H1 (cell line): ENCODE data around the gene COQ8B. TPM values are rescaled to one million over a fixed set of nuclear protein-coding genes. Genes with fewer than 3 reads are reported as not detected.

Experiments
- CTCF ChIA-PET: fragments of 300-600 bp; sonication (Branson Sonifier 250); formaldehyde crosslinking; loops from one replicate; lab custom pipeline; 2021; ENCODE audit not compliant: partially characterized antibody; lab: Charles Lee
- POLR2A ChIA-PET: fragments of 300-600 bp; sonication (Branson Sonifier 250); formaldehyde crosslinking; loops from one replicate; lab custom pipeline; 2021; ENCODE audit warnings: inconsistent platforms; ENCODE audit not compliant: partially characterized antibody; lab: Charles Lee
- DNase-seq, 2 experiments: peaks; one replicate each; pipeline versions ENCODE4 v3.0.0 to v3.0.0-alpha.2; 2010 to 2022; ENCODE audit warnings: low spot score in 2 of 2, low read depth in 1 of 2, mixed read lengths in 1 of 2
- FAIRE-seq: peaks from 2 replicates; lab custom pipeline; 2011; peaks lifted over from hg19 to GRCh38; lab: Jason Lieb, UNC
- H2AFZ ChIP-seq: 2 replicates; pipeline ENCODE4 v1.8.1; 2012; ENCODE audit warnings: low read length, inconsistent platforms
- H2AK5ac ChIP-seq: 2 replicates; pipeline ENCODE4 v1.6.1; 2013; ENCODE audit warnings: low read depth, low read length
- H2BK120ac ChIP-seq: replicated peaks from 2 replicates; pipeline ENCODE3; 2013; ENCODE audit warnings: low read depth, low read length, inconsistent platforms
- H2BK12ac ChIP-seq: 2 replicates; pipeline ENCODE4 v1.6.1; 2013; ENCODE audit warnings: low read depth, low read length
- H2BK15ac ChIP-seq: 2 replicates; pipeline ENCODE4 v1.6.1; 2013; ENCODE audit warnings: low read length
- H2BK20ac ChIP-seq: 2 replicates; pipeline ENCODE4 v1.6.1; 2013; ENCODE audit warnings: low read length
- H2BK5ac ChIP-seq: 2 replicates; pipeline ENCODE4 v1.6.1; 2013; ENCODE audit warnings: low read depth, low read length
- H3K14ac ChIP-seq: 2 replicates; pipeline ENCODE4 v1.6.1; 2013; ENCODE audit warnings: inconsistent platforms; ENCODE audit not compliant: insufficient read length
- H3K18ac ChIP-seq: 2 replicates; pipeline ENCODE4 v1.6.1; 2013; ENCODE audit warnings: low read length; ENCODE audit errors: extremely low read depth
- H3K23ac ChIP-seq: 2 replicates; pipeline ENCODE4 v1.6.1; 2013; ENCODE audit warnings: inconsistent platforms; ENCODE audit not compliant: insufficient read length
- H3K23me2 ChIP-seq: 2 replicates; pipeline ENCODE4 v1.6.1; 2013; ENCODE audit warnings: low read depth, low read length
- H3K27ac ChIP-seq: 2 replicates; pipeline ENCODE4 v1.6.1; 2011; ENCODE audit warnings: low read depth, low read length, inconsistent platforms
- H3K27me3 ChIP-seq, 4 experiments: replicated peaks in 1 of 4; 1 replicate in 1 of 4; 2 replicates in 3 of 4; pipeline versions ENCODE4 v1.6.1 to v1.8.1; 2011 to 2013; ENCODE audit warnings: low read length in 3 of 4, mild to moderate bottlenecking in 3 of 4, inconsistent platforms in 2 of 4, mixed read lengths in 2 of 4, moderate library complexity in 1 of 4; ENCODE audit not compliant: control insufficient read depth in 3 of 4, insufficient read depth in 3 of 4; ENCODE audit errors: extremely low read depth in 1 of 4
- H3K36me3 ChIP-seq, 4 experiments: 2 replicates each; pipeline versions ENCODE4 v1.6.1 to v1.8.1; 2011 to 2013; ENCODE audit warnings: mild to moderate bottlenecking in 4 of 4, low read length in 3 of 4, moderate library complexity in 2 of 4, control low read depth in 1 of 4, inconsistent platforms in 1 of 4; ENCODE audit not compliant: insufficient read depth in 4 of 4, control insufficient read depth in 2 of 4
- H3K4ac ChIP-seq: replicated peaks from 2 replicates; pipeline ENCODE3; 2013; ENCODE audit warnings: low read length, low read depth, mixed read lengths, inconsistent platforms; ENCODE audit not compliant: insufficient read length
- H3K4me1 ChIP-seq, 4 experiments: replicated peaks in 1 of 4; 1 replicate in 1 of 4; 2 replicates in 3 of 4; pipeline versions ENCODE4 v1.6.1 to v1.8.1; 2011 to 2013; ENCODE audit warnings: low read length in 3 of 4, inconsistent platforms in 2 of 4, mixed read lengths in 1 of 4; ENCODE audit not compliant: insufficient read depth in 4 of 4, control insufficient read depth in 3 of 4
- H3K4me2 ChIP-seq, 2 experiments: 2 replicates each; pipeline versions ENCODE4 v1.6.1 to v1.8.1; 2011 to 2013; ENCODE audit warnings: low read depth in 2 of 2, low read length in 2 of 2, control low read depth in 1 of 2, inconsistent platforms in 1 of 2, mild to moderate bottlenecking in 1 of 2; ENCODE audit not compliant: insufficient read depth in 1 of 2
- H3K4me3 ChIP-seq, 4 experiments: fragments of 200-600, 300-600 bp in 1 of 4; sonication (generic), shearing (Covaris generic), sonication (Bioruptor Twin) in 1 of 4; 2 replicates each; pipeline versions ENCODE4 v1.5.1 to v1.8.1; 2011 to 2016; ENCODE audit warnings: low read length in 4 of 4, low read depth in 3 of 4, control low read depth in 2 of 4, inconsistent platforms in 2 of 4, mild to moderate bottlenecking in 2 of 4, mixed read lengths in 1 of 4, moderate library complexity in 1 of 4; ENCODE audit not compliant: insufficient read depth in 2 of 4; ENCODE audit errors: extremely low read depth in 1 of 4
- H3K56ac ChIP-seq: replicated peaks from 2 replicates; pipeline ENCODE3; 2013; ENCODE audit warnings: low read depth, mild to moderate bottlenecking, mixed read lengths, low read length, inconsistent platforms; ENCODE audit not compliant: insufficient read length
- H3K79me1 ChIP-seq: 2 replicates; pipeline ENCODE4 v1.6.1; 2013; ENCODE audit warnings: low read depth, low read length, control low read depth
- H3K79me2 ChIP-seq, 2 experiments: 2 replicates each; pipeline versions ENCODE4 v1.6.1 to v1.8.1; 2012 to 2013; ENCODE audit warnings: low read length in 2 of 2, mild to moderate bottlenecking in 2 of 2, inconsistent platforms in 1 of 2; ENCODE audit not compliant: insufficient read depth in 2 of 2, control insufficient read depth in 1 of 2
- H3K9ac ChIP-seq, 4 experiments: replicated peaks in 1 of 4; 1 replicate in 1 of 4; 2 replicates in 3 of 4; pipeline versions ENCODE4 v1.6.1 to v1.8.1; 2011 to 2013; ENCODE audit warnings: low read depth in 3 of 4, low read length in 3 of 4, control low read depth in 2 of 4, mild to moderate bottlenecking in 2 of 4, moderate library complexity in 2 of 4, inconsistent platforms in 1 of 4; ENCODE audit errors: extremely low read depth in 1 of 4
- H3K9me3 ChIP-seq, 2 experiments: 2 replicates each; pipeline versions ENCODE4 v1.6.1 to v1.8.1; 2012 to 2013; ENCODE audit warnings: mild to moderate bottlenecking in 2 of 2, moderate library complexity in 2 of 2, control low read depth in 1 of 2, inconsistent platforms in 1 of 2, low read depth in 1 of 2, low read length in 1 of 2, mixed read lengths in 1 of 2; ENCODE audit not compliant: insufficient read depth in 2 of 2
- H4K20me1 ChIP-seq, 2 experiments: replicated peaks in 1 of 2; 2 replicates each; pipeline versions ENCODE3 to v1.8.1; 2011 to 2013; ENCODE audit warnings: inconsistent platforms in 2 of 2, low read length in 2 of 2, mild to moderate bottlenecking in 1 of 2; ENCODE audit not compliant: insufficient read depth in 2 of 2, control insufficient read depth in 1 of 2
- H4K5ac ChIP-seq: 2 replicates; pipeline ENCODE4 v1.6.1; 2013; ENCODE audit warnings: low read length, low read depth, mixed read lengths, inconsistent platforms; ENCODE audit not compliant: insufficient read length
- H4K8ac ChIP-seq: 2 replicates; pipeline ENCODE4 v1.8.0; 2013; ENCODE audit warnings: mild to moderate bottlenecking, moderate library complexity, low read length, inconsistent platforms; ENCODE audit not compliant: insufficient read depth; ENCODE audit errors: extremely low read depth
- H4K91ac ChIP-seq: replicated peaks from 2 replicates; pipeline ENCODE3; 2013; ENCODE audit warnings: low read length, mixed read lengths, inconsistent platforms; ENCODE audit not compliant: insufficient read length
- KDM4A ChIP-seq: IDR thresholded peaks from one replicate; pipeline ENCODE4 v1.7.1; 2012; ENCODE audit warnings: low read depth, mild to moderate bottlenecking, moderate library complexity, low read length, inconsistent platforms; ENCODE audit not compliant: severe bottlenecking
- KDM5A ChIP-seq: fragments of 200-600 bp; IDR thresholded peaks from 2 replicates; pipeline ENCODE4 v1.7.1; 2012; ENCODE audit warnings: mild to moderate bottlenecking, low read length, inconsistent platforms, mixed read lengths
- NANOG ChIP-seq: IDR thresholded peaks from 2 replicates; pipeline ENCODE4 v1.6.1; 2011; ENCODE audit warnings: low read length, low read depth, mild to moderate bottlenecking, inconsistent platforms; ENCODE audit not compliant: insufficient read depth, poor library complexity, severe bottlenecking
- SAP30 ChIP-seq: fragments of 300-600 bp; sonication (generic); IDR thresholded peaks from 2 replicates; pipeline ENCODE4 v1.7.1; 2012; ENCODE audit warnings: low read length, moderate library complexity, mild to moderate bottlenecking, inconsistent platforms; ENCODE audit not compliant: insufficient read depth, insufficient replicate concordance
- SUZ12 ChIP-seq: fragments of 200-600 bp; sonication (generic); IDR thresholded peaks from 2 replicates; pipeline ENCODE4 v1.6.1; 2012; ENCODE audit warnings: mild to moderate bottlenecking, inconsistent platforms, low read length, moderate library complexity, mixed read lengths
- USF2 ChIP-seq: IDR thresholded peaks from 2 replicates; pipeline ENCODE4 v1.6.1; 2011; ENCODE audit warnings: low read length, improper control_type of control experiment
- WGBS, 2 experiments: shearing (Covaris generic) in 1 of 2; methylation state at CpG; one replicate each; pipeline versions ENCODE4 v1.1.6 to v1.1.7; 2013 to 2015; ENCODE audit warnings: low lambda C conversion rate in 2 of 2, mixed read lengths in 2 of 2, inconsistent platforms in 1 of 2, low coverage in 1 of 2, missing lambda C conversion rate in 1 of 2; ENCODE audit not compliant: insufficient replicate concordance in 2 of 2, insufficient coverage in 1 of 2, insufficient read length in 1 of 2; ENCODE audit errors: extremely low coverage in 1 of 2, missing lambda C conversion rate in 1 of 2; 5-methylcytosine and 5-hydroxymethylcytosine counted together
- polyA plus RNA-seq, 7 experiments: library from polyadenylated mRNA; depleted of rRNA in 3 of 7; stranded (reverse) in 5 of 7; unstranded in 2 of 7; fragments of >200 nt in 5 of 7; fragments of 200-250 nt in 2 of 7; gene quantifications; 1 replicate in 5 of 7; 2 replicates in 1 of 7; 4 replicates in 1 of 7; pipeline versions ENCODE4 v1.2.1 to v1.2.3, GENCODE V29; 2011 to 2013; ENCODE audit warnings: missing spikeins in 2 of 7, mixed read lengths in 2 of 7
- total RNA-seq: library from RNA; stranded (reverse); fragmentation: NEBNext Ultra II Directional; extraction: Animal tissue kit (Norgen Biotek cat#: 25700); gene quantifications from 2 replicates; pipeline ENCODE4 v1.2.1, GENCODE V29; 2021

The COQ8B gene
- total and polyA plus RNA-seq, 2 of the 8 experiments (the other 6 are each of a cell fraction or from before 2014, with no cell fraction given), result 41.7 to 46.1 TPM

GRCh38 chr19:40692212-40692551 lies 24.5 kb downstream of the COQ8B start:
- H4K91ac ChIP-seq, result no peak overlapping the region
- H3K4me3 ChIP-seq, result no peak overlapping the region
- no peak overlapping the region for H3K14ac ChIP-seq
- H3K23ac ChIP-seq, result no peak overlapping the region
- peaks cover 0 to 21% of the 10 kb centered on the region in 2 experiments; a peak in 3 of 4 replicates for H3K79me2 ChIP-seq
- H2BK5ac ChIP-seq, result no peak overlapping the region
- H2BK12ac ChIP-seq, result 0 out of 2 replicates have a peak overlapping the region, but pooled peaks have one; percentile 75
- peaks cover 3 to 16% of the 10 kb centered on the region in 2 experiments for H4K20me1 ChIP-seq
- no peak overlapping the region for H3K56ac ChIP-seq
- no peak overlapping the region for H3K9ac ChIP-seq
- no peak for TF ChIP-seq KDM5A
- no peak for TF ChIP-seq SAP30
- no peak for TF ChIP-seq USF2
- no peak for TF ChIP-seq KDM4A
- no peak for TF ChIP-seq SUZ12
- TF ChIP-seq NANOG, result no peak
- H3K23me2 ChIP-seq, result peaks cover 13% of the 10 kb centered on the region
- CTCF ChIA-PET, result interaction anchor here (1.0 to 3.2 kb wide), 3 partner anchors 10 to 18 kb away, joined by 3 to 15 read pairs (median 4); no protein-coding TSS in a partner anchor
- H3K79me1 ChIP-seq, result peaks cover 10% of the 10 kb centered on the region
- POLR2A ChIA-PET, result interaction anchor here (0.5 to 3.0 kb wide), 12 partner anchors 10 to 447 kb away, joined by 3 to 24 read pairs (median 4); partner anchors contain the start of genes ACTMAP, COQ8B, EGLN2 and ITPKC
- H2BK120ac ChIP-seq, result no peak overlapping the region
- no peak overlapping the region for H2BK15ac ChIP-seq
- WGBS, 2 experiments, result 91% methylated on average over 14 of the region's 14 CpGs; no CpG with 5 or more reads in 1 of the 2 experiments
- H4K5ac ChIP-seq, result no peak overlapping the region
- DNase-seq (no peak), FAIRE-seq (no peak)
- no peak overlapping the region for H2AFZ ChIP-seq
- no peak overlapping the region for H3K4me2 ChIP-seq
- no peaks in the 10 kb centered on the region for H3K9me3 ChIP-seq
- peak overlapping the region; percentile 86 for H4K8ac ChIP-seq
- peak overlapping the region; percentile 38 for H3K4ac ChIP-seq
- H3K4me1 ChIP-seq, result peaks cover 0 to 25% (median 15%) of the 10 kb centered on the region in 4 experiments; a peak in 6 of 7 replicates
- no peaks in the 10 kb centered on the region for H3K27me3 ChIP-seq
- no peak overlapping the region for H3K27ac ChIP-seq
- H3K18ac ChIP-seq, result no peak overlapping the region
- no peak overlapping the region for H2AK5ac ChIP-seq
- H2BK20ac ChIP-seq, result no peak overlapping the region
- peaks cover 0 to 14% (median 8%) of the 10 kb centered on the region in 4 experiments; a peak in 5 of 8 replicates for H3K36me3 ChIP-seq
